Measurements from ENCODE around the gene CDH16.
"Not testable (repeated sequence)": the region's sequence is repeated elsewhere in the genome, so short reads cannot be mapped to it uniquely, and the experiment has no call there.

The CDH16 gene

GRCh38 chr16:66946541-66946940 is 27.9 kb upstream of the CDH16 start:
- no peak for DNase-seq

DNA sequence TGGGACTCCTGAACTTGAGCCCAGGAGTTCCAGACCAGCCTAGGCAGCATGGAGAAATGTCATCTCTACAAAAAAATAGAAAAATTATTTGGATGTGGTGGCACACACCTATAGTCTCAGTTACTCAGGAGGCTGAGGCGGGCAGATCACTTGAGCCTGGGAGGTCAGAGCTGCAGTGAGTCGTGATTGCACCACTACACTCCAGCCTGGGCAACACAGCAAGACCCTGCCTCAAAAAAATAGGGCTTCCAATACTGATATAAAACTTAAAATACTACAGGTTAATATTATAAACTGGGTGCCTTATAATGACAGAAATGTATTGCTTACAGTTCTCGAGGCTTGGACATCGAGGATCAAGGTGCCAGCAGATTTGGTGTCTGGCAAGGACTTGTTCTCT is 27.3 kb upstream of the CDH16 start:
- no peak for DNase-seq

DNA sequence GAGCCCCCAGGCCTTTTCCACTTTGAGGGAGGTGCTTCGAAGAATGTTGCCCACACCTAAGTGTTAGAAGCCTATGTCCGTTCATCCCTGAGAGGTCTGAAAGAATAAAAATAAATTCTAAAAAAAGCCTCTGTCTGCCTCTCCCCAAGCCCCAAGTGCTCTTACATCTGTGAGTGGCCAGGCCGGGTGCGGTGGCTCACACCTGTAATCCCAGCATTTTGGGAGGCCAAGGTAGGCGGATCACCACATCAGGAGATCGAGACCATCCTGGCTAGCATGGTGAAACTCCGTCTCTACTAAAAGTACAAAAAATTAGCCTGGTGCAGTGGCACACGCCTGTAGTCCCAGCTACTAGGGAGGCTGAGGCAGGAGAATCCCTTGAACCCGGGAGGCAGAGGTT is 26.3 kb upstream of the CDH16 start:
- not testable (repeated sequence) for DNase-seq

DNA sequence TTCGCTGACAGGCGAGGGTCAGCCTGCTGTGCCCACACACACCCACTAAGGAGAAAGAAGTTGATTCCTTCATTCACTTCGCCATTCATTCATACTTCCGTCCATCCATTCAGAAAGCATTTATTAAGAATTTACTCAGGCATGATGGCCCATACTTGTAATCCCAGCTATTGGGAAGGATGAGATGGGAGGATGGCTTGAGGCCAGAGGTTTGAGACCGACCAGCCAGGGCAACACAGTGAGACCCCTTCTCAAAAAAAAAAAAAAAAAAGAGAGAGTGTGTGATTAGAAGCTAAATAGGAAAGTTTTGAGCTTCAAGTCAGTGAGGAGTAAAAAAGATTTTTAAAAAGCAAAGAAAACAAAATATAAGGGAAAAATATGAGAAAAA is 25.4 kb upstream of the CDH16 start:
- DNase-seq = no peak

GRCh38 chr16:66943426-66944053 is 24.9 kb upstream of the CDH16 start:
- DNase-seq = no peak

DNA sequence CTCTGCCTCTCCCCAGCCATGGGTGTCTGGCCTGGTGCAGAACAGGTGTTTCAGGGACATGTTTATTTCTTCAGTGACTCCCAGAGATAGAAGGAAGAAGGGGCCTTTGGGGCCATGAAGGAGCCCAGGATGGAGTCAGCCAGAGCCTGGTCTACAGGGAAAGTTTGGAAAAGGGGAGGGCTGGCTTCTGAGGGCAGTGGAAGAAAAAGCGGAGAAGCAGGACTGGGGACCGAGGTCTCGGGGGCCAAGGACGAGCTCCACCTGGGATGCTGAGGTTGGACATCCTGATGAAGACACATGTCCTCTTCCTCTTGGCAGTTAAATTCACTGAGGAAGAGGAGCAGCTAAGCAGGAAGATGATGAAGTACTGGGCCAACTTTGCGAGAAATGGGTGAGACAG is 24.3 kb upstream of the CDH16 start:
- DNase-seq = no peak

DNA sequence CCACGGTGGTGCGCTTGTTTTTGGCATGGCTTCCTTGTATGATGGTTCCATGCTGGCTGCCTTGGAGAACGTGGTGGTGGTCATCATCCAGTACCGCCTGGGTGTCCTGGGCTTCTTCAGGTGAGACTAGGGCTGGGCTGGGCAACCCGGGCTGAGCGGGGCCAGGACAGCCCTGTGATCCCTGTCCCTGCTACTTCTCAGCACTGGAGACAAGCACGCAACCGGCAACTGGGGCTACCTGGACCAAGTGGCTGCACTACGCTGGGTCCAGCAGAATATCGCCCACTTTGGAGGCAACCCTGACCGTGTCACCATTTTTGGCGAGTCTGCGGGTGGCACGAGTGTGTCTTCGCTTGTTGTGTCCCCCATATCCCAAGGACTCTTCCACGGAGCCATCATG is 21.6 kb upstream of the CDH16 start:
- DNase-seq = no peak

DNA sequence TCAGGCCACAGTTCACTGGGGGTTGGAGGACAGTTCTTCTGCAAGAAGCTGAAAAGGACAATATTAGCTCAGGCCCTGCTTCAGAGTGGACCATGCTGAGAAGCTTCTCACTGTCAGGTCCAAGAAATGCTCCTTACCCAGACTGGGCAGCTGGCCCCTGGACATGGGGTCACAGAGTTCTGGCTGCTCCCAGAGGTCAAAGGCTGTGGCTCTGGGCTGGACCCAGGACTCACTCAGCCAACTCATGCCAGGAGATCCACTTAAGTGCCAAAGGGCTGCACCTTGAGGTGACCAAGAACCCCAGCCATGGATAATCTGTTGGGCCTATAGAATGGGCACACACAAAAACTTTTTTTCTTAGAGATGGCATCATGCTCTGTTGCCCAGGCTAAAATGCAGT is 20.7 kb upstream of the CDH16 start:
- DNase-seq = no peak

DNA sequence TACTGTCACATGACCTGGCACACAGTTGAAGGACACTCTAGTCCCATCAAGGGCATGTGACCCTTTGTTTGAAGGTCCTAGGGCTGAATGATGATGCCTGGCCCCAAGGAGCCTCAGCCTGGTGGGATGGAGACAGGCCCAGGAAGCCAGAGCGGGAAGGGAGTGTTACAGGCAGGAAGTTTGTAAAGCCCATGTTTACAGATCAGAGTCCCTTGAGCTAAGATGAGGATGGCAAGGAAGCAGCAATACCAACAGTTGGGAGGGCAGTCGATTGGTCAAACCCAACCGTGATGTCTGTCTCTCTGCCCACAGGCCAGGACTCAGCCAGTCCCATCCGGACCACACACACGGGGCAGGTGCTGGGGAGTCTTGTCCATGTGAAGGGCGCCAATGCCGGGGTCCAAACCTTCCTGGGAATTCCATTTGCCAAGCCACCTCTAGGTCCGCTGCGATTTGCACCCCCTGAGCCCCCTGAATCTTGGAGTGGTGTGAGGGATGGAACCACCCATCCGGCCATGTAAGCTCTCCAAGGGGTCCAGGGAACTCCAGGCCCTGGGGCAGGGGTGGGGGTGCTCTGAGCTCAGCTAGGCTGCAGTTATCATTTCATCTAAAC is 19.1 kb upstream of the CDH16 start:
- no peak for DNase-seq

GRCh38 chr16:66936889-66937554 is 18.3 kb upstream of the CDH16 start:
- no peak for DNase-seq

DNA sequence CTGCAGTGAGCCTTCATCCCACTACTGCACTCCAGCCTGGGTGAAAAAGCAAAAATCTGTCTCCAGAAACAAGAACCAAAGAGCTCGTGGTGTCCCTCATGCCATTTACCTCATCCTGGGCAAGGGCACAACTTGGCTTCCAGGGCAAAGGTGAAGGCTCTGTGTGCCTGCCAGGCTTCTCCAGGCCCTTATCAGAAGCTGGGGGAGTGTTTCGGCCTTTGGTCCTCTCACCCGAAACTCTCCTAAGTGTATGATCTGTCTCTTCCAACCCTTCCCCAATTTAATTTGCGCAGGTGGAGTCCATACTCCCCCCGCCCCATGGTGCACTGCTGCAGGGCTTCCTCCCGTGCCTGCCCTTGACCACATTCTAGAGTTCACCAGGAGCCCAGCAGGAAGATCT is 17.8 kb upstream of the CDH16 start:
- no peak for DNase-seq

DNA sequence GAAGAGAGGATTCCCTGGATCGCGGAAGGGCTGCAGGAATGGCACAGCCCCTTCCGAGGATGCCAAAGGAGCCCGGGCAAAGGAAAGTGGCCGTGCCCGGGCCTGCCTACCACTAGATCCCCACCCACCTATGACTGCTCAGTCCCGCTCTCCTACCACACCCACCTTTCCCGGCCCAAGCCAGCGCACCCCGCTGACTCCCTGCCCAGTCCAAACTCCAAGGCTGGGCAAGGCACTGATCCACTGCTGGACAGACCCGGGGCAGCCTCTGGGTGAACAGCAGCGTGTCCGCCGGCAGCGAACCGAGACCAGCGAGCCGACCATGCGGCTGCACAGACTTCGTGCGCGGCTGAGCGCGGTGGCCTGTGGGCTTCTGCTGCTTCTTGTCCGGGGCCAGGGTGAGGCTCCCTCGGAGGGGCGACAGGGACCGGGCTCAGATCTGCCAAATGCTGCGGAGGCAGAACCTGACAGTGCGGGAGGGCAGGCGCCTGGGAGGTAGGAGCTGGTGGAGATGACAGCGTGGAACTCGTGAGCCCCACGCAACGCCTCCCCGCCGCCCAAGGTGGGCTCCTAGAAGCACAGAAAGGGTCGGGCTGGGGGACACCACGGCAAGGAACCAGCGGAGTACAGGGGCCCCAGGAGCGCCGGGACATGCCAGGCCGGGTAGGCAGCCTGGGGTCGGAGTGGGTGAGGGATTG is 16.8 kb upstream of the CDH16 start, which contains the start of gene CES2:
Gene CES2, plus strand, starts transcription at position 203 of the 698 bp plus-strand sequence. Its CDS starts 120 bp downstream, at position 323.
- DNase-seq = no peak

- DNase-seq = not testable (repeated sequence)
These were observed 16.2 kb upstream of the CDH16 start for GRCh38 chr16:66934839-66935313.

DNA sequence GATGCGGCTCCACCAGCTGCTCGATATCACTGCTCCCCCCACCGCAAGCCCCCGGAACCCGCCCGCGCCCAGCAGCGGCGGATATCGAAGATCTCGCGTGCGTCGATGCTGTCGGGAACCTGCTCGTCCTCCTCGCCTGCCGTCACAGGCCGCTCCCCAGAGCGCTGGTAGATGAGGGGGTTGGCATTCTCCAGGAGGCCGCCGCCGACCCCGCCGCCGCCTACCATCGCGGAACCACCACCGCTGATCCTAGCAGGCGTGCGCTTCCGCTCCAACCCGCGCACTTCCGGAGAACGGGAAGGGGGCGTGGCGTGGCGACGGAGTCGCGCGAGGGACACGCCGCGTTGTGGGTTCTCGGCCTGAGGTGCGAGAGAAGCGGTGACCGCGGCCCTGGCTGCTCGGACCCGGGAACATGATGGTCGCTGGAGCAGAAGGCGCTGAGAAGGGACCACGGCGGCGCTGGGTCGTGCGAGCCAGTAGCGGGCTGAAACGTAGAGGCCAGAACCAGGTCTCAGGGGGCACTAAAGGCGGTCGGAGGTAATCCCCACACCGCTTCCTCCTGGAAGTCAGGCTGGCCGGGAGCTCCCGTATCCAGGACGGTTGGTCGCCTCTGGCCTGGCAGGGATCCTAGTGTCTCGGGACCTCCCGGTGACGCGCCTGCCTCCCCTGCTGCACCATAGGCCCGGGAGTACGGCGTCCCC is 15.6 kb upstream of the CDH16 start, which contains the start of gene CIAO2B:
Gene CIAO2B, minus strand, starts transcription at position 265 of the 701 bp plus-strand sequence. Its CDS starts 38 bp downstream, at position 227.
- peak; percentile 97 for DNase-seq

- peak; percentile 77 for DNase-seq
These were observed 15.1 kb upstream of the CDH16 start for GRCh38 chr16:66933776-66934137.

DNA sequence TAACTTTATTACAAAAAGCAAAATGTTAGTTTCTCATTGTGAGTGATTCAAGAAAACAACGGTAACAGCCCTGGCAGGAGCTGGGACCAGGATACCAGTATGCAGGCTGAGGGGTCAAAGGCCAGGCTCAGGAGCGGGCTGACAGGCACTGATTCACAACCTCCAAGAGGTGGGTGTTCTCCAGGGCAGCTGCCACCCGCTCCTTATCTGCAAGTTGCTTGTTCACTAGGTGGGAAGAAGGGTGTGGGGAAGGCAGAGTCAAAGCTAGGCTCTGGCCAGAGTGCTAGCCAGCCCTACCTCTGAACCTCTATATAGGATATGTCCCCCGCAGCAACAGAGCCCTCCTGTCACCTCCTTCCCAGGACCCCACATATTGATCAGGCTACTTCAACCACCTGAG is 13.4 kb upstream of the CDH16 start:
- no peak for DNase-seq

- DNase-seq = no peak
These were observed 13.0 kb upstream of the CDH16 start for GRCh38 chr16:66931665-66932064.

DNA sequence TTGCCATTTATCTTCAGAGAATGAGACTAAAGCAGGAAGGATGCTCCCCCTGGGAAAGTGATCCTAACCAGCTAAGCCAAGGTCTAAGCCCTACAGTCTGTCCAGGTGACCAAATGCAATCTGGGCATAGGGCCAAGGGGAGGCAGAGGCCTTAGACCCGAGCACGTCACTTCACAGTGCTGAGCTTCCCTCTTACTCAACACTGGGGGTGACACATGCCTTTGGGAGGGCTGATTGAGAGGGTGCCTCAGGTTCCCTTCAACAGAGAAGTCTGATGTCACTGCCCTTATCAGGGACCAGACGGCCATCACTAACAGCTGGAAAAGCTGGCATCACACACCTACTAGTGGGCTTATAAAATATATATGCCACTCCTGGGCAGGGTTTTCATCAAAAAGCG is 11.5 kb upstream of the CDH16 start:
- no peak for DNase-seq

DNA sequence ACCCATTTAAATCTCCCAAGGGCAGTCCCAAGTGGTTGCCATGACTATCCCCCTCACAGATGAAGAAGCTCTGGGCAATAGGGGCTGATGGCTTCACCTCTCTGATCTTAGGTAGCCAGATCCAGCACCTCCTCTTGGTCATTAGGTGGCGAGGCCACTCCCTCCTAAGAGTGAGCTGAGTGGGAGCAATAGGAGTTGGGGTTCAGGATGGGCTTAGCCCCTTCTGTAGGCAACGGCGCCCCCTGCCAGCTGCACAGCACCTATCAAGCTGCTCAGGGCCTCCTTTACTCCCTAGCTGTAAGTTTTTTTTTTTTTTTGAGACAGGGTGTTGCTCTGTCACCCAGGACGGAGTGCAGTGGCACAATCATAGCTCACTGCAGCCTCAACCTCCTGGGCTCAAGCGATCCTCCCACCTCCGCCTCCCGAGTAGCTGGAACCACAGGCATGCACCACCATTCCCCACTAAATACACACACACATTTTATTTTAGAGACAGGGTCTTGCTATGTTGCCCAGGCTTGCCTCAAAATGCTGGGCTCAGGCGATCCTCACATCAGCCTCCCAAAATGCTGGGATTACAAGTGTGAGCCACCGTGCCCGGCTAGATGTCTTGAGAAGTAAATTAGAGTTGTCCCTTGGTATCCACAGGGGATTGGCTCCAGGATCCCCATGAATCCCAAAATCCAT is 10.2 kb upstream of the CDH16 start:
- DNase-seq = peak; percentile 72

DNA sequence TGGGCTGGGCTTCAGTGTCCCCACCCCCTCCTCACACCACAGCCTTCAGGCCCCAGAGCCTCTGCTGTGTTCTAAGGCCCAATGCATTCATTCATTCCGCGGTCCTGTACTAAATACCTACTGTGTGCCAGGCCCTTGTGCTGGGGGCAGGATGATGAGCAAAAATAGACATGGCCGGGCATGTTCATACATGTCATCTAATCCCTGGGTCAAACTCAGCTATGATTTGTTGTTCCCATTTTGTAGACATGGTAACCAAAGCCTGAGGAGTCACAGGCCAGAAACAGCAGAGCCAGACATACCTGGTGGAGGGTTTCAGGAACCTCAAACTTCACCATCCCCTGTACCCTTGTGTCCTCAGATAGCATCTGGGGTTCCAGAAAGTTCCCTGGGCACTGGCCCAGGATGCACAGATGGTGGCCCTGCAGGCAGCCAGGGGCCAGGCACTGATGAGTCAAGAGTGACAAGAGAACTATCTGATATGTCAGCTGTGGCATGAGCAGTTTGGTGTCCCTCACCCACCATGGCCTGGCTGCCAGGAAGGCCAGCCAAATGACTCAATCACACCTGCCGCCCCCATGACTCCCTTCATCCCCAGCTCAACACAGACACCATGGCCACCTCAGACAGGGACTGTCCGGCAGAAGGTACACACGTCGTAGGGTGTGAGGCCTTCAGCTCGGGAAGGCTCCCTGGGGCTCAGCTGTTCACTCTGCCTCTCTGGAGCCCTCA is 9.4 kb upstream of the CDH16 start:
- no peak for DNase-seq

- DNase-seq = no peak
These were observed 8.3 kb upstream of the CDH16 start for GRCh38 chr16:66926961-66927436.

Measured in activated CD8-positive, alpha-beta memory T cell treated with anti-CD3 and anti-CD28 coated beads, Interleukin-2, amount 50 U/mL, for 48 hours (primary cell).